GM12878 (cell line): ENCODE results near the gene NCR3LG1. TPM values are rescaled to one million over a fixed set of nuclear protein-coding genes. Genes with fewer than 3 reads are reported as not detected.

Source experiments
- ATAC-seq: fragments of 200-7000 bp; cut with Tn5 transposase; 3 replicates; pipeline ENCODE4 v1.9.1; 2020; ENCODE audit warnings: mild to moderate bottlenecking, moderate library complexity
- BruUV-seq: library from RNA; stranded (reverse); fragments of 400-500 nt; replicated peaks from 2 replicates; lab custom pipeline; 2021; lab: Mats Ljungman, UMichigan
- CTCF ChIA-PET: fragments of 300-600 bp; sonication (Branson Sonifier 250); formaldehyde crosslinking; extraction: SDS; loops from one replicate; lab custom pipeline; 2021; ENCODE audit warnings: inconsistent platforms; lab: Yijun Ruan, JAX
- POLR2A ChIA-PET: fragments of 350-600 bp; formaldehyde crosslinking; extraction: SDS; loops from one replicate; lab custom pipeline; 2021; ENCODE audit warnings: inconsistent platforms; lab: Charles Lee
- RAD21 ChIA-PET: fragments of 300-600 bp; sonication (Branson Sonifier 250); formaldehyde crosslinking; loops from one replicate; lab custom pipeline; 2023; ENCODE audit warnings: antibody characterized with exemption; ENCODE audit not compliant: unreplicated experiment; lab: Charles Lee
- SMC1A ChIA-PET: fragments of 300-600 bp; sonication (Branson Sonifier 250); formaldehyde crosslinking; loops from one replicate; lab custom pipeline; 2023; ENCODE audit not compliant: unreplicated experiment, uncharacterized antibody; lab: Charles Lee
- DNase-seq: peaks from one replicate; pipeline ENCODE4 v3.0.0-alpha.2; 2011; ENCODE audit warnings: low read depth, low spot score
- FAIRE-seq: peaks from 3 replicates; lab custom pipeline; 2011; peaks lifted over from hg19 to GRCh38; lab: Jason Lieb, UNC
- H2AFZ ChIP-seq: 2 replicates; pipeline ENCODE4 v1.6.0; 2011; ENCODE audit warnings: low read depth, low read length, control low read depth; ENCODE audit not compliant: control insufficient read depth
- H3K27ac ChIP-seq: 2 replicates; pipeline ENCODE4 v1.5.1; 2011; ENCODE audit warnings: control low read depth; ENCODE audit not compliant: control insufficient read depth, insufficient read depth
- H3K27me3 ChIP-seq, 2 experiments: replicated peaks in 1 of 2; 2 replicates each; pipeline versions ENCODE4 v1.6.0 to v1.6.1; 2011; ENCODE audit warnings: low read length in 1 of 2; ENCODE audit not compliant: control insufficient read depth in 2 of 2, insufficient read depth in 2 of 2
- H3K36me3 ChIP-seq, 2 experiments: 2 replicates each; pipeline ENCODE4 v1.5.1; 2011; ENCODE audit warnings: low read length in 1 of 2; ENCODE audit not compliant: control insufficient read depth in 2 of 2, insufficient read depth in 2 of 2
- H3K4me1 ChIP-seq: 2 replicates; pipeline ENCODE4 v1.6.1; 2011; ENCODE audit warnings: mild to moderate bottlenecking, low read length, moderate library complexity, mixed read lengths; ENCODE audit not compliant: control insufficient read depth, insufficient read depth
- H3K4me2 ChIP-seq: 2 replicates; pipeline ENCODE4 v1.6.0; 2011; ENCODE audit warnings: control low read depth; ENCODE audit not compliant: control insufficient read depth, insufficient read depth
- H3K4me3 ChIP-seq: fragments of 200-600 bp; sonication (generic); 2 replicates; pipeline ENCODE4 v1.5.1; 2016
- H3K79me2 ChIP-seq: 2 replicates; pipeline ENCODE4 v1.6.0; 2011; ENCODE audit warnings: low read length; ENCODE audit not compliant: control insufficient read depth, insufficient read depth
- H3K9ac ChIP-seq: 2 replicates; pipeline ENCODE4 v1.8.0; 2011; ENCODE audit warnings: low read length, control low read depth, mixed read lengths; ENCODE audit not compliant: control insufficient read depth, insufficient read depth
- H3K9me3 ChIP-seq: replicated peaks from 3 replicates; pipeline ENCODE4 v1.5.1; 2011; ENCODE audit warnings: mild to moderate bottlenecking, low read length; ENCODE audit not compliant: control insufficient read depth, insufficient read depth
- H4K20me1 ChIP-seq: 2 replicates; pipeline ENCODE4 v1.6.0; 2011; ENCODE audit not compliant: control insufficient read depth, insufficient read depth
- ATF2 ChIP-seq: IDR thresholded peaks from 2 replicates; pipeline ENCODE4 v1.6.1; 2012; ENCODE audit warnings: low read length, inconsistent platforms
- BACH1 ChIP-seq: fragments of 450-650 bp; IDR thresholded peaks from 2 replicates; pipeline ENCODE4 v1.6.1; 2017; ENCODE audit warnings: mild to moderate bottlenecking, borderline replicate concordance
- CEBPB ChIP-seq, 2 experiments: fragments of 150-350 bp in 1 of 2; IDR thresholded peaks; 2 replicates each; pipeline ENCODE4 v1.6.1; 2012 to 2014; ENCODE audit warnings: low read depth in 2 of 2, low read length in 2 of 2, borderline replicate concordance in 1 of 2, inconsistent platforms in 1 of 2
- EED ChIP-seq: sonication (generic); IDR thresholded peaks from 2 replicates; pipeline ENCODE4 v1.6.1; 2016; ENCODE audit warnings: antibody characterized with exemption, low read depth
- ETV6 ChIP-seq, 2 experiments: fragments of 450-650 bp in 1 of 2; IDR thresholded peaks in 1 of 2; conservative IDR thresholded peaks in 1 of 2; 2 replicates each; pipeline ENCODE4 v1.6.1; 2014; ENCODE audit warnings: antibody characterized with exemption in 1 of 2, borderline replicate concordance in 1 of 2, low read depth in 1 of 2, mild to moderate bottlenecking in 1 of 2, moderate library complexity in 1 of 2
- HCFC1 ChIP-seq: fragments of 150-350 bp; IDR thresholded peaks from 2 replicates; pipeline ENCODE4 v1.6.1; 2014; ENCODE audit warnings: low read length
- JUNB ChIP-seq: IDR thresholded peaks from 2 replicates; pipeline ENCODE4 v1.6.1; 2016; ENCODE audit warnings: antibody characterized with exemption, mild to moderate bottlenecking
- NFXL1 ChIP-seq: fragments of 450-650 bp; IDR thresholded peaks from 2 replicates; pipeline ENCODE4 v1.6.1; 2017; ENCODE audit warnings: antibody characterized with exemption, mild to moderate bottlenecking, borderline replicate concordance
- NRF1 ChIP-seq: conservative IDR thresholded peaks from 2 replicates; pipeline ENCODE4 v1.6.1; 2011; ENCODE audit warnings: mild to moderate bottlenecking, low read depth, low read length, improper control_type of control experiment
- PBX3 ChIP-seq: IDR thresholded peaks from 2 replicates; pipeline ENCODE4 v1.6.1; 2011; ENCODE audit warnings: mild to moderate bottlenecking, low read depth, low read length, moderate library complexity; ENCODE audit not compliant: insufficient replicate concordance
- RAD21 ChIP-seq: IDR thresholded peaks from 2 replicates; pipeline ENCODE4 v1.6.1; 2011; ENCODE audit warnings: mild to moderate bottlenecking, low read depth, low read length, moderate library complexity; ENCODE audit not compliant: insufficient read depth
- SMAD1 ChIP-seq: fragments of 450-650 bp; IDR thresholded peaks from 2 replicates; pipeline ENCODE4 v1.6.1; 2018; ENCODE audit warnings: mild to moderate bottlenecking, low read depth; ENCODE audit not compliant: partially characterized antibody
- SREBF1 ChIP-seq: IDR thresholded peaks from 2 replicates; pipeline ENCODE4 v1.6.1; 2012; ENCODE audit warnings: mild to moderate bottlenecking, low read length
- TBL1XR1 ChIP-seq: IDR thresholded peaks from 2 replicates; pipeline ENCODE4 v1.6.1; 2012; ENCODE audit warnings: low read depth, low read length, improper control_type of control experiment
- ZNF384 ChIP-seq: IDR thresholded peaks from 2 replicates; pipeline ENCODE4 v1.6.1; 2012; ENCODE audit warnings: low read depth, mild to moderate bottlenecking, low read length, improper control_type of control experiment, borderline replicate concordance
- WGBS: methylation state at CpG from one replicate; pipeline ENCODE4 v1.1.6; 2016; ENCODE audit warnings: low lambda C conversion rate; ENCODE audit not compliant: insufficient replicate concordance, insufficient coverage; ENCODE audit errors: missing lambda C conversion rate; 5-methylcytosine and 5-hydroxymethylcytosine counted together
- in situ Hi-C: fragments of 300-500 bp; cut with MboI; formaldehyde crosslinking; loops from 9 replicates; pipeline ENCODE4 v1.14.3; 2018; ENCODE audit warnings: mixed read lengths
- intact Hi-C: fragments of 100-400 bp; cut with micrococcal nuclease; formaldehyde crosslinking; loops from one replicate; pipeline ENCODE4 v1.14.2; 2022; ENCODE audit not compliant: unreplicated experiment
- polyA plus RNA-seq, 11 experiments: library from polyadenylated mRNA; depleted of rRNA in 4 of 11; unstranded in 6 of 11; stranded (reverse) in 5 of 11; fragments of >200 nt; fragmentation: Nextera tagmentation in 4 of 11; fragmentation: Illumina TruSeq in 1 of 11; extraction: Ambion mirVana in 4 of 11; extraction: Trizol in 1 of 11; gene quantifications; 1 replicate in 1 of 11; 2 replicates in 10 of 11; pipeline versions ENCODE4 v1.2.1 to v1.2.3, GENCODE V29; 2011 to 2016; ENCODE audit warnings: inconsistent platforms in 2 of 11, missing spikeins in 2 of 11, low read depth in 1 of 11
- total RNA-seq, 4 experiments: library from RNA; depleted of rRNA in 3 of 4; stranded (reverse); fragments of >200 nt in 3 of 4; fragmentation: Illumina TruSeq in 1 of 4; extraction: Trizol in 1 of 4; gene quantifications; 2 replicates each; pipeline versions ENCODE4 v1.2.1 to v1.2.3, GENCODE V29; 2013 to 2021
- TF ChIP-seq, protein P1 (sequence below): fragments of 450-650 bp; IDR thresholded peaks from 2 replicates; pipeline ENCODE4 v1.6.1; 2018; ENCODE audit warnings: mild to moderate bottlenecking, low read depth, moderate library complexity; ENCODE audit not compliant: partially characterized antibody
- TF ChIP-seq, protein P2 (sequence below): IDR thresholded peaks from 2 replicates; pipeline ENCODE4 v1.6.1; 2011; ENCODE audit warnings: borderline replicate concordance, low read depth, mild to moderate bottlenecking, moderate library complexity, mixed read lengths, low read length; ENCODE audit not compliant: insufficient read depth; ENCODE audit errors: extremely low read length

Gene NCR3LG1
- total and polyA plus RNA-seq, 10 of the 15 experiments (the other 5 are each of a cell fraction or from before 2014, with no cell fraction given) = under 0.01 to 0.18 (median 0.11) TPM; not detected in 2

DNA sequence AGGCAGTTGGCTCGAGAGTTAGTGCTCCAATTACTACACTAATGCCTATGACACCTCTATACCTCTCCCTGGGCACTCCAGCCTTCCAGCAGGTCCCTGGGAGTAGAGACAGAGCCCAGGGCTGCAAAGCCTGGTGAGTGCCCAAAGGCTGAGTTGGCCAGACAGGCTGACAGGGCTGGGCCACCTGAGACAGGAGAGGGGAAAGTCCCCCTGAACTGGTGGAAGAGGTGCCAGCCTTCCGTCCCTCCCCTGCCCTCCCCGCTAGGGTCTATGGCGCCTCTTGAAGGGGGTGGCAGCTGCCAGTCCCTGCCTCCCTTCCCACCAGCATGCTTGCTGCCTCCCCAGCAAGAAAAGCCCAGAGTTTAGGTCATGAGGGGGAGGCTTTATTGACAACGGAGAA lies 33.9 kb downstream of the NCR3LG1 start:
- H3K4me2 ChIP-seq = no peak overlapping the region
- TF ChIP-seq NRF1 (no peak), PBX3 (no peak), HCFC1 (no peak), EED (no peak), ATF2 (no peak), RAD21 (no peak), CEBPB (IDR thresholded peaks at IDR 0.05; ENCODE audit: borderline replicate concordance in 1 of 2, low read depth in 2 of 2, low read length in 2 of 2) (no peak), SMAD1 (no peak), NFXL1 (no peak), BACH1 (no peak), SREBF1 (no peak), ZNF384 (no peak), ETV6 (conservative IDR thresholded peaks at IDR 0.05 in 1 of 2, IDR thresholded peaks at IDR 0.05 in 1 of 2; ENCODE audit: borderline replicate concordance in 1 of 2, low read depth in 1 of 2) (no peak), JUNB (no peak), TBL1XR1 (no peak)
- TF ChIP-seq, protein P1, sequence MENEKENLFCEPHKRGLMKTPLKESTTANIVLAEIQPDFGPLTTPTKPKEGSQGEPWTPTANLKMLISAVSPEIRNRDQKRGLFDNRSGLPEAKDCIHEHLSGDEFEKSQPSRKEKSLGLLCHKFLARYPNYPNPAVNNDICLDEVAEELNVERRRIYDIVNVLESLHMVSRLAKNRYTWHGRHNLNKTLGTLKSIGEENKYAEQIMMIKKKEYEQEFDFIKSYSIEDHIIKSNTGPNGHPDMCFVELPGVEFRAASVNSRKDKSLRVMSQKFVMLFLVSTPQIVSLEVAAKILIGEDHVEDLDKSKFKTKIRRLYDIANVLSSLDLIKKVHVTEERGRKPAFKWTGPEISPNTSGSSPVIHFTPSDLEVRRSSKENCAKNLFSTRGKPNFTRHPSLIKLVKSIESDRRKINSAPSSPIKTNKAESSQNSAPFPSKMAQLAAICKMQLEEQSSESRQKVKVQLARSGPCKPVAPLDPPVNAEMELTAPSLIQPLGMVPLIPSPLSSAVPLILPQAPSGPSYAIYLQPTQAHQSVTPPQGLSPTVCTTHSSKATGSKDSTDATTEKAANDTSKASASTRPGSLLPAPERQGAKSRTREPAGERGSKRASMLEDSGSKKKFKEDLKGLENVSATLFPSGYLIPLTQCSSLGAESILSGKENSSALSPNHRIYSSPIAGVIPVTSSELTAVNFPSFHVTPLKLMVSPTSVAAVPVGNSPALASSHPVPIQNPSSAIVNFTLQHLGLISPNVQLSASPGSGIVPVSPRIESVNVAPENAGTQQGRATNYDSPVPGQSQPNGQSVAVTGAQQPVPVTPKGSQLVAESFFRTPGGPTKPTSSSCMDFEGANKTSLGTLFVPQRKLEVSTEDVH = no peak
- TF ChIP-seq, protein P2, sequence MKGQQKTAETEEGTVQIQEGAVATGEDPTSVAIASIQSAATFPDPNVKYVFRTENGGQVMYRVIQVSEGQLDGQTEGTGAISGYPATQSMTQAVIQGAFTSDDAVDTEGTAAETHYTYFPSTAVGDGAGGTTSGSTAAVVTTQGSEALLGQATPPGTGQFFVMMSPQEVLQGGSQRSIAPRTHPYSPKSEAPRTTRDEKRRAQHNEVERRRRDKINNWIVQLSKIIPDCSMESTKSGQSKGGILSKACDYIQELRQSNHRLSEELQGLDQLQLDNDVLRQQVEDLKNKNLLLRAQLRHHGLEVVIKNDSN = no peak

More for the DNA sequence above, 33.9 kb downstream of the NCR3LG1 start:
- no peak for FAIRE-seq
- Histone ChIP-seq H3K9me3 (no peaks in the 10 kb centered on the region), H4K20me1 (no peaks in the 10 kb centered on the region), H3K27me3 (peaks cover 2% of the 10 kb centered on the region in 2 experiments; a peak in 3 of 4 replicates), H2AFZ (no peak overlapping the region), H3K27ac (no peak overlapping the region), H3K9ac (no peak overlapping the region), H3K79me2 (no peaks in the 10 kb centered on the region), H3K4me3 (no peak overlapping the region), H3K4me1 (no peaks in the 10 kb centered on the region), H3K36me3 (no peaks in the 10 kb centered on the region)
- intact Hi-C loops (loop anchor here (2.0 kb wide), 1 partner anchor 143 kb away; no protein-coding TSS in a partner anchor), in situ Hi-C loops (loop anchor here (10.0 kb wide), 1 partner anchor 119 kb away; no protein-coding TSS in a partner anchor)
- ChIA-PET POLR2A (no interaction called here), RAD21 (interaction anchor here (2.1 to 2.5 kb wide), 2 partner anchors 120 to 142 kb away, joined by 19 to 20 read pairs; no protein-coding TSS in a partner anchor), SMC1A (interaction anchor here (0.9 to 4.1 kb wide), 3 partner anchors 19 to 142 kb away, joined by 3 to 22 read pairs (median 18); no protein-coding TSS in a partner anchor), CTCF (interaction anchor here (0.6 to 4.3 kb wide), 8 partner anchors 19 to 156 kb away, joined by 3 to 61 read pairs (median 10); no protein-coding TSS in a partner anchor)
- no peak for DNase-seq
- BruUV-seq = no TSS peak
- ATAC-seq = no peak
- WGBS = 17% methylated on average over 5 of the region's 5 CpGs
